Astrocyte (in vitro differentiated cells and primary cell): ENCODE results near the gene RDH5. TPM values are rescaled to one million over a fixed set of nuclear protein-coding genes. Genes with fewer than 3 reads are reported as not detected.

Experiments used
- DNase-seq: peaks from one replicate; pipeline ENCODE4 v3.0.0-alpha.2; 2010; ENCODE audit warnings: low read depth
- FAIRE-seq: peaks from 2 replicates; lab custom pipeline; 2011; peaks lifted over from hg19 to GRCh38; lab: Jason Lieb, UNC
- H2AFZ ChIP-seq: 2 replicates; pipeline ENCODE4 v1.6.0; 2012; ENCODE audit warnings: low read depth, low read length, inconsistent platforms
- H3K27ac ChIP-seq: 2 replicates; pipeline ENCODE4 v1.5.1; 2011; ENCODE audit warnings: low read depth, low read length, inconsistent platforms
- H3K27me3 ChIP-seq: 2 replicates; pipeline ENCODE4 v1.6.0; 2011; ENCODE audit warnings: low read length, inconsistent platforms; ENCODE audit not compliant: insufficient read depth
- H3K36me3 ChIP-seq: 2 replicates; pipeline ENCODE4 v1.5.1; 2011; ENCODE audit warnings: low read length, inconsistent platforms; ENCODE audit not compliant: insufficient read depth
- H3K4me1 ChIP-seq: 2 replicates; pipeline ENCODE4 v1.5.1; 2011; ENCODE audit warnings: low read length, inconsistent platforms; ENCODE audit not compliant: insufficient read depth
- H3K4me2 ChIP-seq: 2 replicates; pipeline ENCODE4 v1.6.0; 2012; ENCODE audit warnings: low read length, inconsistent platforms
- H3K4me3 ChIP-seq: 2 replicates; pipeline ENCODE4 v1.5.1; 2011; ENCODE audit warnings: low read depth, mild to moderate bottlenecking, low read length, inconsistent platforms; ENCODE audit not compliant: insufficient read depth
- H3K79me2 ChIP-seq: 2 replicates; pipeline ENCODE4 v1.6.0; 2012; ENCODE audit warnings: mild to moderate bottlenecking, low read length, inconsistent platforms; ENCODE audit not compliant: insufficient read depth
- H3K9ac ChIP-seq: 2 replicates; pipeline ENCODE4 v1.6.0; 2012; ENCODE audit warnings: mild to moderate bottlenecking, low read length, inconsistent platforms
- H3K9me3 ChIP-seq: 2 replicates; pipeline ENCODE4 v1.5.1; 2012; ENCODE audit warnings: low read depth, mild to moderate bottlenecking, low read length, inconsistent platforms; ENCODE audit not compliant: insufficient read depth
- H4K20me1 ChIP-seq: 2 replicates; pipeline ENCODE4 v1.6.0; 2012; ENCODE audit warnings: low read length, inconsistent platforms; ENCODE audit not compliant: insufficient read depth
- H3K27ac Mint-ChIP-seq: one replicate; pipeline ENCODE4 v1.8.0; 2021; ENCODE audit warnings: mild to moderate bottlenecking, mixed read lengths; ENCODE audit not compliant: unreplicated experiment
- H3K27me3 Mint-ChIP-seq: one replicate; pipeline ENCODE4 v1.8.0; 2021; ENCODE audit warnings: low read depth, mixed read lengths; ENCODE audit not compliant: unreplicated experiment
- H3K36me3 Mint-ChIP-seq: one replicate; pipeline ENCODE4 v1.8.0; 2021; ENCODE audit warnings: low read depth, mixed read lengths; ENCODE audit not compliant: unreplicated experiment
- H3K4me1 Mint-ChIP-seq: one replicate; pipeline ENCODE4 v1.8.0; 2021; ENCODE audit warnings: low read depth, mixed read lengths; ENCODE audit not compliant: unreplicated experiment
- H3K4me3 Mint-ChIP-seq: one replicate; pipeline ENCODE4 v1.8.0; 2021; ENCODE audit warnings: mild to moderate bottlenecking, moderate library complexity, mixed read lengths; ENCODE audit not compliant: unreplicated experiment
- H3K9me3 Mint-ChIP-seq: one replicate; pipeline ENCODE4 v1.8.0; 2021; ENCODE audit warnings: mild to moderate bottlenecking, mixed read lengths; ENCODE audit not compliant: unreplicated experiment
- EZH2 ChIP-seq: IDR thresholded peaks from 2 replicates; pipeline ENCODE4 v1.6.1; 2012; ENCODE audit warnings: mild to moderate bottlenecking, low read length, inconsistent platforms; ENCODE audit not compliant: insufficient read depth
- total RNA-seq: library from RNA; stranded (reverse); gene quantifications from 2 replicates; pipeline ENCODE4 v1.2.1, GENCODE V29; 2021
- TF ChIP-seq, protein P1 (sequence below): IDR thresholded peaks from 2 replicates; pipeline ENCODE4 v1.5.1; 2011; ENCODE audit warnings: low read depth, mild to moderate bottlenecking, inconsistent platforms, low read length, moderate library complexity; ENCODE audit not compliant: insufficient read depth

RDH5 gene
- total RNA-seq, 1 donor from 2014 or later = 2.1 TPM

DNA sequence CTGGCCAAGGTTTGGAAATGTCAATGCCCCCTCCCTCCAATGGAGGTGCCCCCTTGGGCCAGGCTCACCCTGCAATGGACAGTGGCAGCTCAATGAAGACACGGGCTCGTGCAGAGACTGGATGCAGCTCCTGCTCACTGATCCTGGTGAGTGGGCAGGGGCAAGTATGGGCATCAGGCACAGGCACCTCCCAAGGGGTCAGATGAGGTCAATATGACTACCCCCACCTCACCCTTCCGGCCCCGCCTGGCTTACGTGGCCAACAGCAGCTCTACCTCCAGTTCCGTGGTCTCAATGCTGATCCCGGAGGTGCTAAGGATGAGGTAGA is 26.0 kb upstream of the RDH5 start:
- peaks cover 6% of the 10 kb centered on the region for H3K27me3 Mint-ChIP-seq
- no peaks in the 10 kb centered on the region for H3K4me1 ChIP-seq
- no peaks in the 10 kb centered on the region for H3K36me3 ChIP-seq
- H3K79me2 ChIP-seq = no peaks in the 10 kb centered on the region
- no peaks in the 10 kb centered on the region for H3K9me3 ChIP-seq
- H3K9me3 Mint-ChIP-seq = no peaks in the 10 kb centered on the region
- no peaks in the 10 kb centered on the region for H3K4me1 Mint-ChIP-seq
- no peak overlapping the region for H3K9ac ChIP-seq
- no peaks in the 10 kb centered on the region for H3K27me3 ChIP-seq
- no peak for DNase-seq
- TF ChIP-seq, protein P1, sequence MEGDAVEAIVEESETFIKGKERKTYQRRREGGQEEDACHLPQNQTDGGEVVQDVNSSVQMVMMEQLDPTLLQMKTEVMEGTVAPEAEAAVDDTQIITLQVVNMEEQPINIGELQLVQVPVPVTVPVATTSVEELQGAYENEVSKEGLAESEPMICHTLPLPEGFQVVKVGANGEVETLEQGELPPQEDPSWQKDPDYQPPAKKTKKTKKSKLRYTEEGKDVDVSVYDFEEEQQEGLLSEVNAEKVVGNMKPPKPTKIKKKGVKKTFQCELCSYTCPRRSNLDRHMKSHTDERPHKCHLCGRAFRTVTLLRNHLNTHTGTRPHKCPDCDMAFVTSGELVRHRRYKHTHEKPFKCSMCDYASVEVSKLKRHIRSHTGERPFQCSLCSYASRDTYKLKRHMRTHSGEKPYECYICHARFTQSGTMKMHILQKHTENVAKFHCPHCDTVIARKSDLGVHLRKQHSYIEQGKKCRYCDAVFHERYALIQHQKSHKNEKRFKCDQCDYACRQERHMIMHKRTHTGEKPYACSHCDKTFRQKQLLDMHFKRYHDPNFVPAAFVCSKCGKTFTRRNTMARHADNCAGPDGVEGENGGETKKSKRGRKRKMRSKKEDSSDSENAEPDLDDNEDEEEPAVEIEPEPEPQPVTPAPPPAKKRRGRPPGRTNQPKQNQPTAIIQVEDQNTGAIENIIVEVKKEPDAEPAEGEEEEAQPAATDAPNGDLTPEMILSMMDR = no peak
- TF ChIP-seq EZH2 = no peak
- H3K4me2 ChIP-seq = no peak overlapping the region
- no peak for FAIRE-seq
- H3K4me3 Mint-ChIP-seq = no peak overlapping the region
- H3K4me3 ChIP-seq = no peak overlapping the region
- no peaks in the 10 kb centered on the region for H4K20me1 ChIP-seq
- H3K36me3 Mint-ChIP-seq = peaks cover 7% of the 10 kb centered on the region
- H3K27ac Mint-ChIP-seq = no peak overlapping the region
- no peak overlapping the region for H2AFZ ChIP-seq
- H3K27ac ChIP-seq = no peak overlapping the region

DNA sequence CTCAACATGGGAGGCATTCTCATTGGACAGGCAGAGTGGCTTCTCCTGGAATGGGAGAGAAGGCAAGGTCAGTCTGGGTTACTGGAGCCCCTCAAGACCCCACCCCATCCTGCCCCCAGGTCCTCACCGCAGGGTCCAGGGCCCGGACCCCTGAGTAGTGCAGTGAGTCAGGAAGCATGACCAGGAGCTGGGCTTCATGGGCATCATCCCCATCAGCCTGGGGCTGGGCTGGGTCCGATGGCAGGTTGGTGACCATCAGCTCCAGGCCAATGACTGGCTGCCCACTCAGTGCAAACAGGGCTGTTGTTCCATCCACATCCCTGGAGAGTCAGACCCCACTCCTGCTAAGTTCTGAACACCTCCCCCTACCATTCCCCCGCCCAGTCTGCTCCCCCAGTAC is 25.5 kb upstream of the RDH5 start:
- H3K4me1 ChIP-seq = no peaks in the 10 kb centered on the region
- Mint-ChIP-seq H3K27me3 (peaks cover 6% of the 10 kb centered on the region), H3K36me3 (peaks cover 7% of the 10 kb centered on the region), H3K27ac (no peak overlapping the region), H3K4me1 (no peaks in the 10 kb centered on the region), H3K9me3 (no peaks in the 10 kb centered on the region), H3K4me3 (no peak overlapping the region)
- no peaks in the 10 kb centered on the region for H3K79me2 ChIP-seq
- no peaks in the 10 kb centered on the region for H3K27me3 ChIP-seq
- no peak overlapping the region for H2AFZ ChIP-seq
- no peak overlapping the region for H3K27ac ChIP-seq
- H4K20me1 ChIP-seq = no peaks in the 10 kb centered on the region
- FAIRE-seq (no peak), DNase-seq (no peak)
- no peaks in the 10 kb centered on the region for H3K9me3 ChIP-seq
- H3K4me3 ChIP-seq = no peak overlapping the region
- TF ChIP-seq, protein P1 = no peak
- no peak for TF ChIP-seq EZH2
- H3K4me2 ChIP-seq = no peak overlapping the region
- no peak overlapping the region for H3K9ac ChIP-seq
- no peaks in the 10 kb centered on the region for H3K36me3 ChIP-seq

DNA sequence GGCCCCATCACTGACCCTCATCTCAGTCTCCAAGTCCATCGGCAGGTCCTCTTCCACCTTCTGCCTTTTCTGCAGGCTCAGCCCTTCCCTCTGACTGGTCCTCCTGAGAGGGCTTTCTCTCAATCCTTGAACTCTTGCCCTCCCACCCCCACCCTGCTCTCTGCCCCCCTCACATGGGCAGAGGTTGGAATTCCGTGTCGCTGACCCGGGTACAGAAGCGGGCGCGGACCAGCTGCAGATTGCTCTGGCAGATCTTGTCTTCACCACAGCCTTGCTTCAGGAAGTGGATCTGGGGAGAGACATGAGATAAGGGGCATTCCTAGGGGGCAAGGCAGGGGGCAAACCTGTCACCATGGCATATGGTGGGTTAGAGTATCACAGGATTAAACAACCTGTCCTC is 24.8 kb upstream of the RDH5 start:
- Histone ChIP-seq H3K9me3 (no peaks in the 10 kb centered on the region), H3K27me3 (no peaks in the 10 kb centered on the region), H3K9ac (no peak overlapping the region), H3K36me3 (no peaks in the 10 kb centered on the region), H3K4me1 (no peaks in the 10 kb centered on the region), H3K4me3 (no peak overlapping the region), H3K4me2 (no peak overlapping the region), H2AFZ (no peak overlapping the region), H4K20me1 (no peaks in the 10 kb centered on the region), H3K27ac (no peak overlapping the region), H3K79me2 (no peaks in the 10 kb centered on the region)
- Mint-ChIP-seq H3K4me3 (no peak overlapping the region), H3K27ac (no peak overlapping the region), H3K36me3 (peaks cover 7% of the 10 kb centered on the region), H3K4me1 (no peaks in the 10 kb centered on the region), H3K9me3 (no peaks in the 10 kb centered on the region), H3K27me3 (peaks cover 6% of the 10 kb centered on the region)
- no peak for FAIRE-seq
- TF ChIP-seq, protein P1 = no peak
- TF ChIP-seq EZH2 = no peak
- no peak for DNase-seq
